H1 (cell line): ENCODE results near the gene LIN37. TPM values are rescaled to one million over a fixed set of nuclear protein-coding genes. Genes with fewer than 3 reads are reported as not detected.

Source experiments
- CTCF ChIA-PET: fragments of 300-600 bp; sonication (Branson Sonifier 250); formaldehyde crosslinking; loops from one replicate; lab custom pipeline; 2021; ENCODE audit not compliant: partially characterized antibody; lab: Charles Lee
- POLR2A ChIA-PET: fragments of 300-600 bp; sonication (Branson Sonifier 250); formaldehyde crosslinking; loops from one replicate; lab custom pipeline; 2021; ENCODE audit warnings: inconsistent platforms; ENCODE audit not compliant: partially characterized antibody; lab: Charles Lee
- DNase-seq, 2 experiments: peaks; one replicate each; pipeline versions ENCODE4 v3.0.0 to v3.0.0-alpha.2; 2010 to 2022; ENCODE audit warnings: low spot score in 2 of 2, low read depth in 1 of 2, mixed read lengths in 1 of 2
- FAIRE-seq: peaks from 2 replicates; lab custom pipeline; 2011; peaks lifted over from hg19 to GRCh38; lab: Jason Lieb, UNC
- H2AFZ ChIP-seq: 2 replicates; pipeline ENCODE4 v1.8.1; 2012; ENCODE audit warnings: low read length, inconsistent platforms
- H2AK5ac ChIP-seq: 2 replicates; pipeline ENCODE4 v1.6.1; 2013; ENCODE audit warnings: low read depth, low read length
- H2BK120ac ChIP-seq: replicated peaks from 2 replicates; pipeline ENCODE3; 2013; ENCODE audit warnings: low read depth, low read length, inconsistent platforms
- H2BK12ac ChIP-seq: 2 replicates; pipeline ENCODE4 v1.6.1; 2013; ENCODE audit warnings: low read depth, low read length
- H2BK15ac ChIP-seq: 2 replicates; pipeline ENCODE4 v1.6.1; 2013; ENCODE audit warnings: low read length
- H2BK20ac ChIP-seq: 2 replicates; pipeline ENCODE4 v1.6.1; 2013; ENCODE audit warnings: low read length
- H2BK5ac ChIP-seq: 2 replicates; pipeline ENCODE4 v1.6.1; 2013; ENCODE audit warnings: low read depth, low read length
- H3K14ac ChIP-seq: 2 replicates; pipeline ENCODE4 v1.6.1; 2013; ENCODE audit warnings: inconsistent platforms; ENCODE audit not compliant: insufficient read length
- H3K18ac ChIP-seq: 2 replicates; pipeline ENCODE4 v1.6.1; 2013; ENCODE audit warnings: low read length; ENCODE audit errors: extremely low read depth
- H3K23ac ChIP-seq: 2 replicates; pipeline ENCODE4 v1.6.1; 2013; ENCODE audit warnings: inconsistent platforms; ENCODE audit not compliant: insufficient read length
- H3K23me2 ChIP-seq: 2 replicates; pipeline ENCODE4 v1.6.1; 2013; ENCODE audit warnings: low read depth, low read length
- H3K27ac ChIP-seq: 2 replicates; pipeline ENCODE4 v1.6.1; 2011; ENCODE audit warnings: low read depth, low read length, inconsistent platforms
- H3K27me3 ChIP-seq, 4 experiments: replicated peaks in 1 of 4; 1 replicate in 1 of 4; 2 replicates in 3 of 4; pipeline versions ENCODE4 v1.6.1 to v1.8.1; 2011 to 2013; ENCODE audit warnings: low read length in 3 of 4, mild to moderate bottlenecking in 3 of 4, inconsistent platforms in 2 of 4, mixed read lengths in 2 of 4, moderate library complexity in 1 of 4; ENCODE audit not compliant: control insufficient read depth in 3 of 4, insufficient read depth in 3 of 4; ENCODE audit errors: extremely low read depth in 1 of 4
- H3K36me3 ChIP-seq, 4 experiments: 2 replicates each; pipeline versions ENCODE4 v1.6.1 to v1.8.1; 2011 to 2013; ENCODE audit warnings: mild to moderate bottlenecking in 4 of 4, low read length in 3 of 4, moderate library complexity in 2 of 4, control low read depth in 1 of 4, inconsistent platforms in 1 of 4; ENCODE audit not compliant: insufficient read depth in 4 of 4, control insufficient read depth in 2 of 4
- H3K4ac ChIP-seq: replicated peaks from 2 replicates; pipeline ENCODE3; 2013; ENCODE audit warnings: low read length, low read depth, mixed read lengths, inconsistent platforms; ENCODE audit not compliant: insufficient read length
- H3K4me1 ChIP-seq, 4 experiments: replicated peaks in 1 of 4; 1 replicate in 1 of 4; 2 replicates in 3 of 4; pipeline versions ENCODE4 v1.6.1 to v1.8.1; 2011 to 2013; ENCODE audit warnings: low read length in 3 of 4, inconsistent platforms in 2 of 4, mixed read lengths in 1 of 4; ENCODE audit not compliant: insufficient read depth in 4 of 4, control insufficient read depth in 3 of 4
- H3K4me2 ChIP-seq, 2 experiments: 2 replicates each; pipeline versions ENCODE4 v1.6.1 to v1.8.1; 2011 to 2013; ENCODE audit warnings: low read depth in 2 of 2, low read length in 2 of 2, control low read depth in 1 of 2, inconsistent platforms in 1 of 2, mild to moderate bottlenecking in 1 of 2; ENCODE audit not compliant: insufficient read depth in 1 of 2
- H3K4me3 ChIP-seq, 4 experiments: fragments of 200-600, 300-600 bp in 1 of 4; sonication (generic), shearing (Covaris generic), sonication (Bioruptor Twin) in 1 of 4; 2 replicates each; pipeline versions ENCODE4 v1.5.1 to v1.8.1; 2011 to 2016; ENCODE audit warnings: low read length in 4 of 4, low read depth in 3 of 4, control low read depth in 2 of 4, inconsistent platforms in 2 of 4, mild to moderate bottlenecking in 2 of 4, mixed read lengths in 1 of 4, moderate library complexity in 1 of 4; ENCODE audit not compliant: insufficient read depth in 2 of 4; ENCODE audit errors: extremely low read depth in 1 of 4
- H3K56ac ChIP-seq: replicated peaks from 2 replicates; pipeline ENCODE3; 2013; ENCODE audit warnings: low read depth, mild to moderate bottlenecking, mixed read lengths, low read length, inconsistent platforms; ENCODE audit not compliant: insufficient read length
- H3K79me1 ChIP-seq: 2 replicates; pipeline ENCODE4 v1.6.1; 2013; ENCODE audit warnings: low read depth, low read length, control low read depth
- H3K79me2 ChIP-seq, 2 experiments: 2 replicates each; pipeline versions ENCODE4 v1.6.1 to v1.8.1; 2012 to 2013; ENCODE audit warnings: low read length in 2 of 2, mild to moderate bottlenecking in 2 of 2, inconsistent platforms in 1 of 2; ENCODE audit not compliant: insufficient read depth in 2 of 2, control insufficient read depth in 1 of 2
- H3K9ac ChIP-seq, 4 experiments: replicated peaks in 1 of 4; 1 replicate in 1 of 4; 2 replicates in 3 of 4; pipeline versions ENCODE4 v1.6.1 to v1.8.1; 2011 to 2013; ENCODE audit warnings: low read depth in 3 of 4, low read length in 3 of 4, control low read depth in 2 of 4, mild to moderate bottlenecking in 2 of 4, moderate library complexity in 2 of 4, inconsistent platforms in 1 of 4; ENCODE audit errors: extremely low read depth in 1 of 4
- H3K9me3 ChIP-seq, 2 experiments: 2 replicates each; pipeline versions ENCODE4 v1.6.1 to v1.8.1; 2012 to 2013; ENCODE audit warnings: mild to moderate bottlenecking in 2 of 2, moderate library complexity in 2 of 2, control low read depth in 1 of 2, inconsistent platforms in 1 of 2, low read depth in 1 of 2, low read length in 1 of 2, mixed read lengths in 1 of 2; ENCODE audit not compliant: insufficient read depth in 2 of 2
- H4K20me1 ChIP-seq, 2 experiments: replicated peaks in 1 of 2; 2 replicates each; pipeline versions ENCODE3 to v1.8.1; 2011 to 2013; ENCODE audit warnings: inconsistent platforms in 2 of 2, low read length in 2 of 2, mild to moderate bottlenecking in 1 of 2; ENCODE audit not compliant: insufficient read depth in 2 of 2, control insufficient read depth in 1 of 2
- H4K5ac ChIP-seq: 2 replicates; pipeline ENCODE4 v1.6.1; 2013; ENCODE audit warnings: low read length, low read depth, mixed read lengths, inconsistent platforms; ENCODE audit not compliant: insufficient read length
- H4K8ac ChIP-seq: 2 replicates; pipeline ENCODE4 v1.8.0; 2013; ENCODE audit warnings: mild to moderate bottlenecking, moderate library complexity, low read length, inconsistent platforms; ENCODE audit not compliant: insufficient read depth; ENCODE audit errors: extremely low read depth
- H4K91ac ChIP-seq: replicated peaks from 2 replicates; pipeline ENCODE3; 2013; ENCODE audit warnings: low read length, mixed read lengths, inconsistent platforms; ENCODE audit not compliant: insufficient read length
- ATF3 ChIP-seq: IDR thresholded peaks from 2 replicates; pipeline ENCODE4 v1.6.1; 2011; ENCODE audit warnings: low read depth, mild to moderate bottlenecking, low read length; ENCODE audit not compliant: insufficient read depth
- CBX8 ChIP-seq: fragments of 300-800, 300-1000 bp; sonication (generic); IDR thresholded peaks from 2 replicates; pipeline ENCODE4 v1.7.1; 2016; ENCODE audit warnings: low read depth, low read length, borderline replicate concordance
- CREB1 ChIP-seq: IDR thresholded peaks from 2 replicates; pipeline ENCODE4 v1.6.1; 2012; ENCODE audit warnings: inconsistent platforms
- EGR1 ChIP-seq: IDR thresholded peaks from 2 replicates; pipeline ENCODE4 v1.6.1; 2011; ENCODE audit warnings: low read depth, low read length, borderline replicate concordance
- MAFK ChIP-seq: IDR thresholded peaks from 2 replicates; pipeline ENCODE4 v1.6.1; 2012; ENCODE audit warnings: low read depth, mild to moderate bottlenecking, improper control_type of control experiment, low read length
- PHF8 ChIP-seq: fragments of 200-600 bp; sonication (generic); conservative IDR thresholded peaks from 2 replicates; pipeline ENCODE4 v1.7.1; 2012; ENCODE audit warnings: low read depth, mild to moderate bottlenecking, inconsistent platforms, low read length, moderate library complexity
- RNF2 ChIP-seq: fragments of 200-900, 300-1000 bp; sonication (generic); IDR thresholded peaks from 2 replicates; pipeline ENCODE4 v1.7.1; 2016; ENCODE audit warnings: borderline replicate concordance, low read depth, mild to moderate bottlenecking, antibody characterized with exemption, low read length; ENCODE audit not compliant: poor library complexity, severe bottlenecking; ENCODE audit errors: missing control alignments
- SRF ChIP-seq: IDR thresholded peaks from 2 replicates; pipeline ENCODE4 v1.6.1; 2011; ENCODE audit warnings: mild to moderate bottlenecking, low read depth, low read length, moderate library complexity
- TBP ChIP-seq: IDR thresholded peaks from 2 replicates; pipeline ENCODE4 v1.6.1; 2011; ENCODE audit warnings: low read depth, low read length, improper control_type of control experiment
- TCF12 ChIP-seq: IDR thresholded peaks from 2 replicates; pipeline ENCODE4 v1.6.1; 2011; ENCODE audit warnings: low read depth, mild to moderate bottlenecking, low read length
- ZNF274 ChIP-seq: IDR thresholded peaks from 2 replicates; pipeline ENCODE4 v1.7.0; 2012; ENCODE audit warnings: low read length, borderline replicate concordance; ENCODE audit errors: extremely low read depth
- WGBS, 2 experiments: shearing (Covaris generic) in 1 of 2; methylation state at CpG; one replicate each; pipeline versions ENCODE4 v1.1.6 to v1.1.7; 2013 to 2015; ENCODE audit warnings: low lambda C conversion rate in 2 of 2, mixed read lengths in 2 of 2, inconsistent platforms in 1 of 2, low coverage in 1 of 2, missing lambda C conversion rate in 1 of 2; ENCODE audit not compliant: insufficient replicate concordance in 2 of 2, insufficient coverage in 1 of 2, insufficient read length in 1 of 2; ENCODE audit errors: extremely low coverage in 1 of 2, missing lambda C conversion rate in 1 of 2; 5-methylcytosine and 5-hydroxymethylcytosine counted together
- polyA plus RNA-seq, 7 experiments: library from polyadenylated mRNA; depleted of rRNA in 3 of 7; stranded (reverse) in 5 of 7; unstranded in 2 of 7; fragments of >200 nt in 5 of 7; fragments of 200-250 nt in 2 of 7; gene quantifications; 1 replicate in 5 of 7; 2 replicates in 1 of 7; 4 replicates in 1 of 7; pipeline versions ENCODE4 v1.2.1 to v1.2.3, GENCODE V29; 2011 to 2013; ENCODE audit warnings: missing spikeins in 2 of 7, mixed read lengths in 2 of 7
- total RNA-seq: library from RNA; stranded (reverse); fragmentation: NEBNext Ultra II Directional; extraction: Animal tissue kit (Norgen Biotek cat#: 25700); gene quantifications from 2 replicates; pipeline ENCODE4 v1.2.1, GENCODE V29; 2021

The LIN37 gene
- total and polyA plus RNA-seq, 2 of the 8 experiments (the other 6 are each of a cell fraction or from before 2014, with no cell fraction given), result 3.8 to 9.8 TPM

GRCh38 chr19:35773020-35773806 is 24.8 kb downstream of the LIN37 start:
- H3K4me2 ChIP-seq, result no peak overlapping the region
- 85% methylated on average over 9 of the region's 9 CpGs; no CpG with 5 or more reads in 1 of the 2 experiments for WGBS, 2 experiments
- ChIA-PET CTCF (interaction anchor here (0.7 to 1.0 kb wide), 4 partner anchors 13 to 268 kb away, joined by 3 to 4 read pairs (median 4); no protein-coding TSS in a partner anchor), POLR2A (interaction anchor here (0.7 to 1.8 kb wide), 10 partner anchors 8 to 85 kb away, joined by 3 to 9 read pairs (median 4); partner anchors contain the start of genes HSPB6, KMT2B and LIN37)
- H3K56ac ChIP-seq, result no peak overlapping the region
- no peak overlapping the region for H3K9ac ChIP-seq
- no peak overlapping the region for H4K8ac ChIP-seq
- H4K91ac ChIP-seq, result no peak overlapping the region
- no peak overlapping the region for H2AK5ac ChIP-seq
- no peaks in the 10 kb centered on the region; the same call in 1 of the 2 replicates for H3K79me1 ChIP-seq
- H3K4me1 ChIP-seq, result peaks cover 0 to 21% (median 17%) of the 10 kb centered on the region in 4 experiments; a peak in 6 of 7 replicates
- no peak overlapping the region for H3K27ac ChIP-seq
- peaks cover 0 to 3% (median 0%) of the 10 kb centered on the region in 4 experiments; a peak in 1 of 8 replicates for H3K36me3 ChIP-seq
- H2AFZ ChIP-seq, result no peak overlapping the region
- no peak for FAIRE-seq
- H3K27me3 ChIP-seq, result peaks cover 0 to 8% (median 7%) of the 10 kb centered on the region in 4 experiments; a peak in 3 of 7 replicates
- H3K14ac ChIP-seq, result no peak overlapping the region
- no peak overlapping the region for H3K4me3 ChIP-seq
- no peak overlapping the region for H2BK15ac ChIP-seq
- DNase-seq, result no peak
- H3K23me2 ChIP-seq, result peaks cover 4% of the 10 kb centered on the region; the same call in 1 of the 2 replicates
- H3K4ac ChIP-seq, result no peak overlapping the region
- H3K23ac ChIP-seq, result no peak overlapping the region
- no peak overlapping the region for H3K18ac ChIP-seq
- no peaks in the 10 kb centered on the region for H3K9me3 ChIP-seq
- H4K5ac ChIP-seq, result no peak overlapping the region
- no peak overlapping the region for H2BK120ac ChIP-seq
- H2BK20ac ChIP-seq, result no peak overlapping the region
- H2BK5ac ChIP-seq, result no peak overlapping the region
- peaks cover 0 to 5% of the 10 kb centered on the region in 2 experiments for H4K20me1 ChIP-seq
- no peaks in the 10 kb centered on the region for H3K79me2 ChIP-seq
- H2BK12ac ChIP-seq, result no peak overlapping the region
- TF ChIP-seq ZNF274 (no peak), CREB1 (no peak), SRF (no peak), ATF3 (no peak), TBP (no peak), RNF2 (no peak), TCF12 (no peak), EGR1 (no peak), CBX8 (no peak), PHF8 (no peak), MAFK (no peak)
